ENCODE measurements around the gene CTSD. TPM values are rescaled to one million over a fixed set of nuclear protein-coding genes. Genes with fewer than 3 reads are reported as not detected.

The CTSD gene
- polyA plus RNA-seq, 2 of the 4 experiments (the other 2 are of a cell fraction), result 74.0 to 310 TPM

GRCh38 chr11:1757861-1758610 lies 5.7 kb downstream of the CTSD start:
- Histone ChIP-seq H3K27ac (0 out of 6 replicates have a peak overlapping the region, but pooled peaks of 1 of the 2 experiments have one; percentile 24), H3K4me2 (no peak overlapping the region), H3K9me3 (no peaks in the 10 kb centered on the region), H3K4me3 (no peak overlapping the region), H3K4me1 (peaks cover 40% of the 10 kb centered on the region)
- CTCF ChIA-PET, result interaction anchor here (1.1 to 2.7 kb wide), 3 partner anchors 40 to 74 kb away, joined by 4 to 19 read pairs (median 9); no protein-coding TSS in a partner anchor
- no peak for TF ChIP-seq CHD4 (IDR thresholded peaks at IDR 0.05; ENCODE audit: borderline replicate concordance)
- no peak for TF ChIP-seq GATA3 (IDR thresholded peaks at IDR 0.05; ENCODE audit: borderline replicate concordance)
- TF ChIP-seq FOSL2 (IDR thresholded peaks at IDR 0.05), result no peak
- TF ChIP-seq FOSL2 (CRISPR knock-in tag; IDR thresholded peaks at IDR 0.05), result no peak
- no peak for TF ChIP-seq ESRRA (IDR thresholded peaks at IDR 0.05; ENCODE audit: borderline replicate concordance, low read length)
- TF ChIP-seq ZSCAN20 (CRISPR knock-in tag; IDR thresholded peaks at IDR 0.05), result no peak
- no peak for TF ChIP-seq NFE2L2 (conservative IDR thresholded peaks at IDR 0.05; ENCODE audit: low read length)
- no peak for TF ChIP-seq KDM1A (IDR thresholded peaks at IDR 0.05; ENCODE audit: low read depth)
- TF ChIP-seq JUN (IDR thresholded peaks at IDR 0.05), result 0 out of 5 replicates have a peak, but pooled peaks of 1 of the 2 experiments have one; percentile 4
- WGBS (ENCODE audit: missing lambda C conversion rate), result 87% methylated on average over 13 of the region's 17 CpGs
- FAIRE-seq (no peak), ATAC-seq (no peak), DNase-seq (ENCODE audit: low read depth in 1 of 2, low spot score in 1 of 2) (no peak)
- POLR2A ChIA-PET, result interaction anchor here (0.5 kb wide), 1 partner anchor 14 kb away, joined by 4 read pairs; no protein-coding TSS in a partner anchor

DNA sequence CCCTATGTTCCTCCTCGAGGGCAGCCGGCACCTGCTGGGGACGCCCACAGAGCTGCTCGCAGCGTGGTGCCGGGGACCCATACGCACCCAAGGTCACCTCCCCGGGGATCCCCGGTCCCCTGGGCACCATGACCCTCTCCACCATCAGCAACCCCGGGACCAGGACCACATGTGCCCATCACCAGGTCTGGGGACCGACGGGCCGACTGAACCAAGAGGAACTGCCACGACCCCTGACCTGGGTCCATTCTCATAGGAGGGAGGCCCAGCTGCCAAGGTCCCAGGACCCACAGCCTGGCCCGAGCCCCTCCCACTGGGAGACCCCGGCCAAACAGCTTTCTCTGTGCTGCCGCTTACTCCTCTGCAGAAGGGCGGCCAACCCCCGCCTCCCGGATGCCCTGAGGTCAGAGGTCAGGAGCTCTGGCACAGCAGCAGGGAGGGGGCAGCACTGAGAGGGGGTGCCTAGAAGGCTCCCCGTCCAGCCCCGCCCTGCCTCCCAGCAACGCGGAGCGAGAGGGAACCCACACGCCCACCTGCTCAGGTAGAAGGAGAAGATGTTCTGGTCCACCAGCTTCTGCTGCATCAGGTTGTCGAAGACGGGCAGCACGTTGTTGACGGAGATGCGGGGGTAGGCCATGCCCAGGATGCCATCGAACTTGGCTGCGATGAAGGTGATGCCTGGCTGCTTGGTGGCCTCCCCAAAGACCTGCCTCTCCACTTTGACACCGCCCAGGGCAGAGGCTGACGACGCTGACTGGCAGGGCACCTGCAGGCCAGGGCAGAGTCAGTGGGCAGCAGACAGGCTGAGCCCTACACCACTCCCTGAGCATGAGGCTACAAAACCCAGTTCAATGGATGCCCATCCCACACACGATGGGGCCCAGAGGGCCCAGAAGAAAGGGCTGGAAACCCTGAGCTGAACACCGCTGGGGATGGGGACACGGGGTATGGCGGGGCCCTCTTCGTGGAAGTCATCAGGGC lies 6.6 kb downstream of the CTSD start:
- H3K4me1 ChIP-seq, result peaks cover 34% of the 10 kb centered on the region
- 94% methylated on average over 28 of the region's 41 CpGs for WGBS (ENCODE audit: missing lambda C conversion rate)
- H3K4me2 ChIP-seq, result no peak overlapping the region
- H3K4me3 ChIP-seq, result no peak overlapping the region
- no peaks in the 10 kb centered on the region for H3K9me3 ChIP-seq
- ChIA-PET CTCF (interaction anchor here (1.1 to 2.7 kb wide), 4 partner anchors 41 to 116 kb away, joined by 3 to 19 read pairs (median 6); no protein-coding TSS in a partner anchor), POLR2A (no interaction called here)
- no peak for TF ChIP-seq ZNF302 (CRISPR knock-in tag; IDR thresholded peaks at IDR 0.05)
- no peak for TF ChIP-seq RNF2 (IDR thresholded peaks at IDR 0.05; ENCODE audit: borderline replicate concordance, low read depth)
- 0 out of 5 replicates have a peak, but pooled peaks of 1 of the 2 experiments have one; percentile 16 for TF ChIP-seq JUN (IDR thresholded peaks at IDR 0.05)
- ATAC-seq, result no peak
- FAIRE-seq, result no peak
- H3K27ac ChIP-seq, result no peak overlapping the region
- no peak for DNase-seq (ENCODE audit: low read depth in 1 of 2, low spot score in 1 of 2)

DNA sequence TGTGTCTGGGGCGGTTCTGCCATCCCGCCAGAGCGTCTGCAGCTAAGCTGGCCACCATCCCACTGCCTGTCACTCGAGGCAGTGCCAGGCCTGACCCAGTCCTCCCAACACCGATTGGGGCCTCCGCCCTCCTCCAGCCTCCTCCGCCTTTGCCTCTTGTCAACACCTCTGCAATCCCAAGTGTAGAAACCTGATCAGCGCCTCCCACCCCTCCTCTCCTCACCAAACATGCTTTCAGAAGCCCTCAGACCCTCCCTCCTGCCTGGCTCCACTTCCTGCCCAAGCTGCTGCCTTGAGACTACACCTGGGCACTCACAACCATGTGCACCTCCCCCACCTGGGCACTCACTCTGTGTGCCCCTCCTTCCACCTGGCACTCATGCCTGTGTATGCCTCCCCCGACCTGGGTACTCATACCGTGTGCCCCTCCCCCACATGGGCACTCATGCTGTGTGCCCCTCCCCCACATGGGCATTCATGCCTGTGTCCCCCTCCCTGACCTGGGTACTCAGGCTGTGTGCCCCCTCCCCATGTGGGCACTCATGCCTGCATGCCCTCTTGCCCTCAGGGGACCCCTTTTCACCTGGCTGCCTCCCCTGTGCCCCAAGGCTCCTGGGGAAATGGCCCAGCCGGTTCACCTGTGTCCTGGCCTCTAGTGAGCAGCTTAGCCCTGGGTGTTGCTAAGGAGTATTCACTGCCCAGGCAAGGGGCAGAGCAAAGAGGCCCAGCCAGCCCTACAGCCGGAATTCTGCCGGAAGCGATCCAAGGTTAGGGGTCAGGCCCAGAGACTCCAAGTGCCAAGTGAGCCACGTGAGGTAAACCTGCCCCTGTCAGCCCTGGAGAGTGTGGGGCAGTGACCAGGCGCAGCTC lies 7.8 kb downstream of the CTSD start:
- DNase-seq (ENCODE audit: low read depth in 1 of 2, low spot score in 1 of 2) (no peak), FAIRE-seq (no peak), ATAC-seq (no peak)
- no peaks in the 10 kb centered on the region for H3K9me3 ChIP-seq
- H3K4me3 ChIP-seq, result no peak overlapping the region
- no peak overlapping the region for H3K4me2 ChIP-seq
- peaks cover 24% of the 10 kb centered on the region for H3K4me1 ChIP-seq
- H3K27ac ChIP-seq, result peak overlapping the region in 1 of 2 experiments; percentile 29; a peak in 1 of 6 replicates
- ChIA-PET POLR2A (interaction anchor here (0.5 to 1.2 kb wide), 2 partner anchors 8 to 43 kb away, joined by 3 to 5 read pairs; partner anchors contain the start of gene CTSD), CTCF (interaction anchor here (0.9 to 2.7 kb wide), 6 partner anchors 62 to 115 kb away, joined by 3 to 19 read pairs (median 8); no protein-coding TSS in a partner anchor)
- 91% methylated on average over 13 of the region's 16 CpGs for WGBS (ENCODE audit: missing lambda C conversion rate)
- TF ChIP-seq MAZ (IDR thresholded peaks at IDR 0.05; ENCODE audit: borderline replicate concordance, low read depth, low read length) (no peak), CHD2 (IDR thresholded peaks at IDR 0.05; ENCODE audit: low read length, partially characterized antibody) (peak; percentile 40)

DNA sequence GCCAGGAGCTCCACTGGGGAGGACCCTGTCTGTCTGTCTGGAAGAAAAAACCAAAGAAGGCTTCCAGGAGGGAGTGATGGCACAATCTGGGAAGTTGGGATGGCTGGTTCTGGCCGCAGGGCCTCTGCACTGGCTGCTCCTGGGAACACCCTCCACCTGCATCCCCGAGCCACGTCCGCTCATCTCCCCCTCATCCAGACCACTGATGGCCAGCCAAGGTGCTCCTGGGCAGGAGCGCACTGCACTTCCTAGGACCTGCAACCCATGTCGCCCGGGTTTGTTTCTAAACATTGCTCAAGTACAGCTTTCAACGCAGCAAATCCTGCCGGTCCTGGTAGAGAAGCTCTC lies 8.4 kb downstream of the CTSD start:
- no peak overlapping the region for H3K4me3 ChIP-seq
- peaks cover 24% of the 10 kb centered on the region for H3K4me1 ChIP-seq
- ChIA-PET CTCF (interaction anchor here (0.9 to 1.6 kb wide), 3 partner anchors 61 to 77 kb away, joined by 3 to 12 read pairs (median 6); no protein-coding TSS in a partner anchor), POLR2A (interaction anchor here (0.5 to 1.2 kb wide), 2 partner anchors 8 to 44 kb away, joined by 3 to 5 read pairs; partner anchors contain the start of gene CTSD)
- H3K4me2 ChIP-seq, result no peak overlapping the region
- DNase-seq (ENCODE audit: low read depth in 1 of 2, low spot score in 1 of 2), result no peak
- ATAC-seq, result no peak
- 90% methylated on average over 9 of the region's 9 CpGs for WGBS (ENCODE audit: missing lambda C conversion rate)
- H3K27ac ChIP-seq, result no peak overlapping the region
- H3K9me3 ChIP-seq, result no peaks in the 10 kb centered on the region
- TF ChIP-seq KDM1A (IDR thresholded peaks at IDR 0.05; ENCODE audit: low read depth) (no peak), NPAS2 (CRISPR knock-in tag; IDR thresholded peaks at IDR 0.05; ENCODE audit: borderline replicate concordance) (no peak), ZSCAN20 (CRISPR knock-in tag; IDR thresholded peaks at IDR 0.05) (no peak), HOXB13 (CRISPR knock-in tag; IDR thresholded peaks at IDR 0.05; ENCODE audit: low read depth) (no peak), PHF8 (IDR thresholded peaks at IDR 0.05; ENCODE audit: borderline replicate concordance, low read depth) (no peak), MYC (IDR thresholded peaks at IDR 0.05; ENCODE audit: borderline replicate concordance, low read length) (no peak)
- no peak for FAIRE-seq

All from A549 (cell line).